TTC549 (cell line): ENCODE results near the gene CATSPERE.
"Not testable (repeated sequence)": the region's sequence is repeated elsewhere in the genome, so short reads cannot be mapped to it uniquely, and the experiment has no call there.

ENCODE experiments used
- FAIRE-seq: peaks from 2 replicates; lab custom pipeline; 2012; peaks lifted over from hg19 to GRCh38; lab: Jason Lieb, UNC

The CATSPERE gene

DNA sequence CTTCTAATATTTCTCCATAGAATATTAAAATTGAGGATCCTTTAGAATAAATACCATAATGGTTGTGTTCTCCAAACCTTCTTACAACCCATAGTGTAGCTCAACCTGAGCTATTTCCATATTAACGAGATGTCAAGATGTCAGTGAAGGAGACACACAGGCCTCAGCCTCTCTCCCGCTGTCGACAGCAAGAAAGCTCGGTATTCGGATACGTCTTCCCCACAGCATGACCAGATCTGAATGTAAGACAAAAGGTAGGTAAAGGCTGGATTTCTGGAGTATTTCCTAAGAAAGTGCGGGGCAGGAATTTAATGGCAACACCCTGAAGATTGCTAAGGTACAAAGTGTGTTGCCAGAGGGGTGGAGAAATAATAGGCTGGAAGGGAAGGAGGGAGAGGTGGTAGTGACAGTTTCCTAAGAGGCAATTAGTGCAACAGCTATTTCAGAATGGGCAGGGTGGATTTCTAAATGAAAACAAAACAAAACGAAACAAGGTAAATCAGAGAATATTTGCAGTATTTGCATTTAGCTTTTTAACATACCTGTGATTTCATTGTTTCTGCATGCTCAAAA is 11.1 kb upstream of the CATSPERE start:
- FAIRE-seq, result no peak

DNA sequence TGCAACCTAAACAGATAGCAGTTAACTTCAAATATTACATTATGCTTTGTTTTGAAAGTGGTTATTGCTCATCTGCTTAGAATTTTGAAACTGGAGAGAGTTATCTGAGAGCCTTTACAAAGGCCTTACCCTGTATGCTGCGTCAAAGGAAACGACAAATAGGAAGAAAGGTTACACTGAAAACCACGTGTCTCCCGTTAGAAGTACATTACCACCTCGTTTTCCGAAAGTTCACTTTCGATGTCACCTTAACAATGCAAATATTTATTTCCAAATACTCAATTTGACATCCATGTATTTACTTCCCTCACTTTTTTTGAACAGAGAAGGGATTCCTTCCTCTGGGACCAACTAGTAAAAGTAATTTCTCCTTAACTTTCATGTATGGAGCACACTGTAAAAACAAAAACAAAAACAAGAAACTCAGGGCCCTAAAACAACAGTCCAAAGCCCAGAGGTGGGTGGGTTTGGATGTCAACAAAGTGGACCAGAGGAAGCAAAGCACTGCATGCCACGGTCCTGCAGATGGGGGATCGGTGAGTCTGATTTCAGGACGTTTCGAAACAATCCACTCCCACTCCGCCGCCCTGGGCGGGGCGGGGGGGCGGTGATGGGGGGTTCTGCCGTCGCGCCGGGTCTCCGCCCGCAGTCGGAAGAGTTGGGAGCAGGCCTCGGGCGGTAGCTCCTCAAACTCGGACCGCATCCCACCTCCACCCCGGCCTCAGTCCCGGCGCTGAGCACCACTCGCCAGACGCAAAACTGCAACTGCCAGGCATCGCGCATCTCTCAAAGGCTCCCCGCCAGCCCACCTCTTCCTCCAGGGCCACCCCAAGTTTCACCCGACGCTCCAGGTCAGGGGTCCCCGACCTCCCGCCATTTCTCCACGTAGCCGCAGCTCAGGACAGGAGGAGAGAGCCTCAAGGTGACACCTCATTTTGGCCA is 10.2 kb upstream of the CATSPERE start:
- peak; percentile 29 for FAIRE-seq

DNA sequence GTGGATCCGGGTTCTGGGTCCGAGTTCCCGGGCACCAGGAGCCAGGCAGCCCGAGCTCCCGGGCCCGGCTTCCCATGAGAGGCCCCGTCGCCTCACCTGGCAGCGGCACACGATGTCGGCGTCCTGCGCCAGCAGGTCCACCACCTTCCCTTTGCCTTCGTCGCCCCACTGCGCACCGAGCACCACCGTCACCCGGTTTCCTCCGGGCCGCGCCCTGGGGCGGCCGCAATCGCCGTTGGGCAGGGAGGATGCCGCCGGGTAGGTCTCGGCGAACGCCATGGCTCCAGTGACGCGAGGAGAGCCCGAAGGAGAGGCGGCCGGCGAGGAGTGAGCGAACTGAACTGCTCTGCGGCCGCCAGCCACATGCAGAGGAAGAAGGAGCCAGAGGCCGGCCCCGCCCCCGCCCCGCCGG is 9.5 kb upstream of the CATSPERE start, which contains the start of gene ADSS2:
TSS of gene ADSS2 (minus strand) at position 371 of the 412 bp plus-strand sequence. CDS start at position 279, 92 bp downstream.
- no peak for FAIRE-seq

DNA sequence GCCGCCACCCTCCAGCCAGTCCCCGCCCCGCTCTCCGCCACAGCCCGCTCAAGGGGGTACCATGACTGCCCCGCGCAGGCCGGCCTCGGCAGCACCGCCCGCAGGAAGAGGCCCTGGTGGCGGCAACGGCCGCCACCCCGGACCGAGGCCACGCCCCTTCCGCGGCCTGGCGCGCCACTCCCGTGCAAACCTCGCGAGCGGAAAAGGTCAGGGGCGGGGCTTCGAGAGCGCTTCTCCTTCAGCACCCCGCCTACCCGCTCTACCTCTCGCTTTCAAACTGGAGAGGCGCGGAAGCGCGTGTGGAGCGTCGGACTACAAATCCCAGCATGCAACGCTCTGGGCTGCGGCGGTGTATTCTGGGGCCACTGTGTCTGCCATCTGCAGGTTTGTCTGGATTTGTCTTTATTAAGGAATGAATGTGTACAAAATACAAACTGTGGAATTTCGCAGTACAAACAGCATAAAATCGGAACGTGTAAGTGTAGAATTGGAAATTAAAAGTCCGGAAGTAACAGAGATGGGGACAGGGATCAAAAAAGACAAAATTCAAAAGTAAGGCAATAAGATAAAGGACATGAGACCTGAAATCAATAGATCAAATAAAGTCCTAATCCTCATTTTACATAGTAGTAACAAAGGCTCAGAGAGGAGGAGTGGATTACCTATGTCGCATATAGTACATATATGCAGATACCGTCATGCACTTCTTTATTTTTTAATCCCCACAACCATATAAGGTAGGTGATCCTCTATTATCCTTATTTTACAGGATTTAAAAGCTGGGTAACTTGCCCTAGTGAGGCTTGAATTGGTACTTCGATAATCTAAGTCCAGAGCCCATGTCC is 8.9 kb upstream of the CATSPERE start:
- peak; percentile 99 for FAIRE-seq

DNA sequence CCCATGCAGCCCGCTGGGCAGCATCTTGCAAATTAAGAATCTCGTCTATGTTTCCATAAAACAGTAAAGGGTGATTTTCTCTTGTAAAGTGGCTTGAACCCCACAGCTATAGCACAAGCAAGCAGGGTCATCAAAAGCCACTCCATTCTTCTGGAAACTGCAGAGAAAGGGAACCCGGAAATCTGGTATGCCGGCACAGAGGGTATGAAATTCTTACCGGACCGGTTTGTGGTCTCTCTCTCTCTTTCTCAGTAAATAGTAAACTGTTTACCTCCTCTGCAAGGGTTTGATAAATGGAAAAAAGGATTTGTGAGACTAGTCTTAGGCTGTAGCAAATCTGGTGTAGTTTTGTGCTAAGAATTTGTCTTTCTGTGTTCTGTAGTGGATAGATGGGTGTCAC is 6.7 kb upstream of the CATSPERE start:
- FAIRE-seq, result no peak

DNA sequence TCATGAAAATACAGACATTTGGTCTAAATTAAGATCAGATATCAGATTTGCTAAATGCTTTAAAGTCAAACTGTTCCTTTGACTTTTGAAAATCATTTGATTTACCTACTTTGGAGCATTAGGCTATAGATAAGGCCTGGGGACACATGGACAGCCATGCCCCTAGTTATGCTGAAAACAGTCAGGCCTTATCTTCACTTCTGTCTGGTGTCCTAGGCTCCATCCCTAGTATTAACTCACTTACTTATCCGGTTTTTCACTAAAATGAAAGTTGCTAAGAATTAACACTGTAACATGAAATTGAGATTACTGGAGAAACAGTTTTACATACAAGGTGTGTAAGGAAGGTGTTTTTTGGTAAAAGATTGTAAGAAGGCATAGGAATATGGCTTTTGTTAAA is 4.5 kb upstream of the CATSPERE start:
- peak; percentile 82 for FAIRE-seq

DNA sequence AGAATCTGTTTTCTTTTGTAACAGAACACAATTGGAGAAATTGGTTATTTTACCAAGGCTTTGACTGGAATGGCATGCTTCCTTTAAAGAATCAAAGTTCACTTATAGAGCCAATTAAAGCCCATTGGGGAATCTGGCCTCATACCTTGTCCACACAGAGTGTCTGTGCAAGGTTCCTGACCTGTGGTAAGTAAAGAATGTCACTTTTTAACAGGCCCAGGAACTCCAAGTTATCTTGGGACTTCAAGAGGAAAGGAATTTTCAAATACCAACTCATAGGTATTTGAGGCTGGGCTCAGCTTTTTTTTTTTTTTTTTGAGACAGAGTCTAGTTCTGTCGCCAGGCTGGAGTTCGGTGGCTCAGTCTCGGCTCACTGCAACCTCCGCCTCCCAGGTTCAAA is 2.3 kb upstream of the CATSPERE start:
- no peak for FAIRE-seq

DNA sequence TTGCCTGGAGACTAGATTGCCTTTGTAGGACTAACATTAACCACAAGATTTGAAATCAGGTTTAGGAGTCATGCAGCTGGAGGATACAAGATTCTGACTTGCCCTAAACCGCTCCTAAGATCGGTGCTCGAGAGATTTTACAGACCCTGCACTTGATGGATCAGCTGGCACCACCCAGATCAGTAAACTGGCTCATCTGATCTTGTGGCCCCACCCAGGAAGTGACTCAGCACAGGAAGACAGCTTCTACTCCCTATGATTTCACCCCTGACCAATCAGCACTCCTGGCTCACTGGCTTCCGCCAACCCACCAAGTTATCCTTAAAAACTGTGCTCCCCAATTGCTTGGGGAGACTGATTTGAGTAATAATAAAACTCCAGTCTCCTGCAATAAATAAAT is 876 bp upstream of the CATSPERE start:
- FAIRE-seq, result no peak

DNA sequence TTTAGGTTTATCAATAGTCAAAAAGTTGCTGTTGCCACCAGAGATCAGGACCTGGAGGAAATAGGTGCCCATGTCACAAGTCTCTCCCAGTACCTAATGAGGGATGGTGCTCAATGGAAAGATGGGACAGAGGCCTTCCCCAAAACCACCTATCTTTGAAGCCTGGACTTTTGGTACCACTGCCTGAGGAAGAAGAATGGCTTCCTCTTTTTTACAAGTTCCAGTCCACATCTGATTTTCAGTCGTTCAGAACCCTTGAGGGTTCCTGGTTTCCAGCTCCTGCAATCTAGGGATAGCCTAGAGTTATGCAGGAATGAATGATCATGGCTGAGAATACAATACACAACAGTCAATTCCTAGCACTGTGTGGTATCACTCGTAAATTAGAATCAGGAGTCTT is 5.7 kb downstream of the CATSPERE start:
- FAIRE-seq, result no peak

DNA sequence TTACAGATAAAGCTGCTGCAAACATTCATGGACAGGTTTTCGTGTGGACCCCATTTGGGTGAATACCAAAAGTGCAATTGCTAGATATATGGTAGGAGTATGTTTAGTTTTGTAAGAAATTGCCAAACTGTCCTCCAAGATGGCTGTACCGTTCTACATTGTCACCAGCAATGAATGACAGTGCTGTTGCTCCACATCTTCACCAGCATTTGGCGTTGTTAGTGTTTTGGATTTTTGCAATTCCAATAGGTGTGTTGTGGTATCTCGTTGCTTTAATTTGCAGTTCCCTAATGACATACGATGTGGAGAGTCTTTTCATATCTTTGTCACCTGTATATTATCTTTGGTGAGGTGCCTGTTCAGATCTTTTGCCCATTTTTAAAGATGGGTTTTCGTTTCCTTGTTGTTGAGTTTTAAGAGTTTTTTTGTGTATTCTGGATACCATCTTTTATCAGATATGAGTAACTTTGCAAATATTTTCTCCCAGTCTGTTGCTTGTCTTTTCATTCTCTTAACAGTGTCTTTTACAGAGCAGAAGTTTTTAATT is 12.1 kb downstream of the CATSPERE start:
- FAIRE-seq, result peak; percentile 5

DNA sequence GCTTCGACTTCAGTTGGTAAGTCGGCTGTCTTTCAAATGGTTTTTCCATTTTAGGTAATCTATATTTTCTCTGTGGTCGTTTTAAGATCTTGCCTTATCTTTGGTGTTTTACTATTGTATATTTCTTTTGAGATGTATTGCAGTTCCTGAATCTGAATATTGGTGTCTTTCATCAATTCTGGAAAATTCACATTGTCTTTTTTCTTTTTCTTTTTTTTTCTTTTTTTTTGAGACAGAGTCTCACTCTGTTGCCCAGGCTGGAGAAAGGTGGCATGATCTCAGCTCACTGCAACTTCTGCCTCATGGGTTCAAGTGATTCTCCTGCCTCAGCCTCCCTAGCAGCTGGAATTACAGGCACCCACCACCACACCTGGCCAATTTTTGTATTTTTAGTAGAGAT is 23.9 kb downstream of the CATSPERE start:
- peak; percentile 45 for FAIRE-seq

DNA sequence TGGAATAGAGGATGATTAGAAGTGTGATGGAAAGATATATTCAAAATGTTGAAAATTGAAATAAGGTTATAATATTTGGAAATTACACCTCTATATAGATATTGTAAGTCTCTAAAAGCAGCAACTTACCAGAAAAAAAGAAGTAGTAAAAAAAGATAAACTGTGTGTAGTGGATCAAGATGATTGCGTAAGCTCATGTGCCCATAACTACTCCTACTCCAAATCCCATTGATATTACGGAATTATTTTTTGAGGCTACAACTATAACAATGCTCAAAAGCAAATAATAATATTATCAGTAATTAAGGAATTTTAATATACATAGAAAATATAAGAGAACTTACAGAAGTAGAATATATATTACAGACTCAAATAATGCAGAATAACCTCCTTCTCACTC is 33.6 kb downstream of the CATSPERE start:
- FAIRE-seq, result peak; percentile 46

DNA sequence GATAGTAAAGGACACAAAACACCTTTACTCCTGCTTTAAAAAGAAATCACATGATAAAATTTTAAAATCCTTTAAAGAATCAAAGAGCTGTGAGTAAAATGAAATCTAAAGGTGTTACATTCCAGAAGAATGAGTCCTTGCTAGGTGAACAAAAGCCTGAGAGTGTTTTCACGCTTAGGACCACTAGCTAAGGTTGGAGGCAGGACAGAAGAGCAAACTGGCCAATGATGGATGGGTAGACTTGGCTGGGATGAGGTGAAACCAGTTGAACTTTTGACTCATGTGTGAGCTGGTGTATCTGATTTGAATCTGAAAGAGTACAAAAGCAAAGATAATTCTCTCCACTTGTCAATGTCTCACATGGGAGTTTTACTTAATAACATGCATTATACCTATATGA is 35.1 kb downstream of the CATSPERE start:
- FAIRE-seq, result no peak

DNA sequence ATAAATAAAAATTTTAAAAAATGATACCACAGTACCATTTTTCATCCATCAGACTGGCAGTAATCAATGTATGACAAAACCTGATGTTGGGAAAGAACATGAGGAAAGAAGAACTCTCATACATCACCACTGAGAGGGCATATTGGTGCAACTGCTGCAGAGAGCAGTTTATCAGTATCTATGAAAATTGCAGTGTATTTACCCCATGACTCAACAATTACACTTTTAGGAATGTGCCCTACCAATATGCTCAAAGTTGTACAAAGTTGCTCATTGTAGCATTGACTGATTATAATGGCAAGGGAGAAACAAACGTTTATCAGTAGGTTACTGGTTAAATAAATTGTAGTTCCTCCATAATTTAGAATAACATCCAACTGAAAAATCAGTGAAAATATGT is 36.7 kb downstream of the CATSPERE start:
- FAIRE-seq, result no peak

DNA sequence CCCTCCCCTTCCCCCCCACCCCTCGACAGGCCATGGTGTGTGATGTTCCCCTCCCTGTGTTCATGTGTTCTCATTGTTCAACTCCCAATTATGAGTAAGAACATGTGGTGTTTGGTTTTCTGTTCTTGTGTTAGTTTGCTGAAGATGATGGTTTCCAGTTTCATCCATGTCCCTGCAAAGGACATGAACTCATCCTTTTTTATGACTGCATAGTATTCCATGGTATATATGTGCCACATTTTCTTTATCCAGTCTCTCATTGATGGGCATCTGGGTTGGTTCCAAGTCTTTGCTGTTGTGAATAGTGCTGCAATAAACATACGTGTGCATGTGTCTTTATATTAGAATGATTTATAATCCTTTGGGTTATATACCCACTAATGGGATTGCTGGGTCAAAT is 38.4 kb downstream of the CATSPERE start:
- FAIRE-seq, result not testable (repeated sequence)

DNA sequence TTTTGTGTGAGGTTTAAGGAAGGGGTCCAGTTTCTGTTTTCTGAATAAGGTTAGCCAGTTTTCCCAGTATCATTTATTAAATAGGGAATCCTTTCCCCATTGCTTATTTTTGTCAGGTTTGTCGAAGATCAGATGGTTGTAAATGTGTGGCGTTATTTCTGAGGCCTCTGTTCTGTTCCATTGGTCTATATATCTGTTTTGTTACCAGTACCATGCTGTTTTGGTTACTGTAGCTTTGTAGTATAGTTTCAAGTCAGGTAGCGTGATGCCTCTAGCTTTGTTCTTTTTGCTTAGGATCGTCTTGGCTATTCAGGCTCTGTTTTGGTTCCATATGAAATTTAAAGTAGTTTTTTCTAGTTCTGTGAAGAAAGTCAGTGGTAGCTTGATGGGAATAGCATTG is 39.4 kb downstream of the CATSPERE start:
- not testable (repeated sequence) for FAIRE-seq

DNA sequence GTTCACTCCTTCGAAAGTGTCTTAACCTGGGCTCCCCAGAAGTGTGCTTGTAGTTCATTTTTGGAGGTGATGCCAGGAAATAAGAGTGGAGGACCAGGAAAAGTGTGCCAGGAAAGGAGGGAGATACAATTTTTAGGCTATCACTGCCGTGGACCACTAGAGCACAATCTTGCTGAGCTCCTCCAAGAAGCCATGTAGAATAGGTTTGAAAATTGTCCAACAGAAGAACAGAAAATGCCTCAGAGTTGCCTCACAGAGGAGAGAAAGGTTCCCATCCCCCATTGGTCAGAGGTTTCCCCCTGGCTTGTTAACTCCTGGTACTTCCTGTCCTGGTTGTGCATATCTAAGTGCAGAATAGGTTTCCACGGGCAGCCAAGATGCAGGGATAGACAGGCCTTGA is 41.6 kb downstream of the CATSPERE start:
- no peak for FAIRE-seq

DNA sequence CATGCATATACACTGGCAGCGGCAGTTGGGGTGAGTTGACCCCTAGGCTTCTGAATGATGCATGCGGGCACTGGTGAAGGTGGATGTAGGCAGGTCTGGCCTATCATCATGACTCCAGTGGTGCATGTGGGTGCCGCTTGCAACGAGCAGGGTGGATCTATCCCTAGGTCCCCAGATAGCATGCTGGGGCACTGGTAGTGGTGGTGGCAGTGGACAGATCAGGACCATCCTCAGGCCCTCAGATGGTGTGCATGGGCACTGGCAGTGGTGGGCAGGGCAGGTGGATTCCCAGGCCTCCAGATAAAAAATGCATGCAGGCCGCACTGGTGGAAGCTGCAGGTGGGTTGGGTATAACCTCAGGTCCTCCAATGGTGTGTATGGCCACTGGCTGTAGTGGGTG is 52.4 kb downstream of the CATSPERE start:
- FAIRE-seq, result no peak

DNA sequence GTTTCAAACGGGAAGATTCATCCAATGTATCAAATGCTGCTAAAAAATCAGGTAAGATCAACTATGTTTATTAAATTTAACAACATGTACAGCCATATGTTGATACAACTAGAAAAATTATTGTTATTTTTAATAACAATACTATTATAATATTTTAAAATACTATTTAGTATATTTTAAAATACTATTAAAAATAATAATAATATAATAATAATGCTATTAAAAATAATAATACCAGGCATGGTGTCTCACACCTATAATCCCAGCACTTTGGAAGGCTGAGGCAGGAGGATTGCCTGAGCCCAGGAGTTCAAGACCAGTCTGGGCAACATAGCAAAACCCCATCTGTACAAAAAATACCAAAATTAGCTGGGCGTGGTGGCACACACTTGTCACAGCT is 54.6 kb downstream of the CATSPERE start:
- peak; percentile 92 for FAIRE-seq

DNA sequence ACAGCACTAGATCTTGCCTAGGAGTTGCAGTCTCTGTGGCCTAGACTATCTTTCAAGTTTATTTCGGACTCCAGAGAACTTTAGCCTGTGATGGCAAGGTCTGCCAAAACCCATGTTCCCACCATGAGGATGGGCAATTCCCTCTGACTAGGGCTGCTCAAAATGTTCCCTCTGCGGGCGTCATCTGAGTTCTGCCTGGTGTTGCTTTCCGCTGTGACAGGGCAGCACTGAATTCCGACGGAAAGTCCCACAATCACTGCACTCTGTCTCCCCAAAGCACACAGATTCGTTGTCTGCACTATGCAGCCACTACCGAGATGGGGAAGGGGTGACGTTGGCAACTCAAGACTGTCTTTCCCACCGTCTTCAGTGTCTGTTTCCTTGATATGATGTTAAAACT is 75.2 kb downstream of the CATSPERE start:
- no peak for FAIRE-seq

DNA sequence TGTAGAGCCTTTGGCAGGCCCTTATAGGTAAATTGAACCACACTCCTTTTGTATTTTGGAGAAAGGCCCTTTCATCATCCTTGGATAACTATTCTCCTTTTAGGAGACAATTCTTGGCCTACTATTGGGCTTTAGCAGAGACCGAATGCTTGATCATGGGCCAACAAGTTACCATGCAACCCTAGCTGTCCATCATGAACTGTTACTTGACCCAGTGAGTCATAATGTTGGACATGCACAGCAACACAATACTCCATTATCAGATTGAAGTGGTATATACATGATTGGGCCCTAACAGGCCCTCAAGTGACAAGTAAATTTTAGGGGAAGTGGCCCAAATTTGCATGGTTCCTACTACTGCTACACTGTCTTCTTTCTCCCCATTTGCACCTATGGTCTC is 84.4 kb downstream of the CATSPERE start:
- no peak for FAIRE-seq

DNA sequence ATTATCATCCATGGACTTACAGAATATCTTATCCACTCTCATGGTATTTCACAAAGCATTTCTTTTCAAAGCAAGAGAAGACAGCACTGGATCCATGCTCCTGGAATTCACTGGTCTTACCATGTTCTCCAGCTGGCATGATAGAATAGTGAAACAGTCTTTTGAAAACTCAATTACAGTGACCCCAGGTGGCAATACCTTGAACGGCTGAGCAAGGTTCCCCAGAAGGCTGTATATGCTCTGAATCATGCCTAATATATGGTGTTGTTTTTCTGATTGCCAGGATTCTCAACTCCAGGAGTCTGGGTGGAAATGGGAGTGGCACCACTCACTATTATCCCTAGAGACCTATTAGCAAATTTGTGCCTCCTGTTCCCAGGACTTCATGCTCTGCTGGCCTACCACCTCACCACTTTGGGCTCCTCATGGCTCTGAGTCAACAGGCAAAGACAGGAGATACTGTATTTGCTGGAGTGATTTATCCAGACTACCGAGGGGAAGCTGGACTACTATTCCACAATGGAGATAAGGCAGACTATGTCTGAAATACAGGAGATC is 87.6 kb downstream of the CATSPERE start:
- FAIRE-seq, result no peak
